Loucy (cell line): Measurements from ENCODE around the gene SF3A1.

Experiments
- CTCF ChIP-seq: fragments of 200-600 bp; sonication (generic); conservative IDR thresholded peaks from 2 replicates; pipeline ENCODE4 v1.5.1; 2014; ENCODE audit warnings: mild to moderate bottlenecking, antibody characterized with exemption, low read length
- EZH2phosphoT487 ChIP-seq: fragments of 200-600 bp; IDR thresholded peaks from 2 replicates; pipeline ENCODE4 v1.6.1; 2018; ENCODE audit warnings: antibody characterized with exemption, mild to moderate bottlenecking, moderate library complexity, borderline replicate concordance

- TF ChIP-seq CTCF (no peak), EZH2phosphoT487 (no peak)
Measured at GRCh38 chr22:30385942-30386341, 29.2 kb upstream of the SF3A1 start.
